ENCODE measurements around the gene GINS2. TPM values are rescaled to one million over a fixed set of nuclear protein-coding genes. Genes with fewer than 3 reads are reported as not detected.

GINS2 gene
- total and polyA plus RNA-seq, 2 of the 4 experiments (the other 2 are of a cell fraction) = 12.0 to 13.4 TPM

- Histone ChIP-seq H3K9ac (ENCODE audit: low read depth, low read length) (no peak overlapping the region), H3K18ac (ENCODE audit: low read depth, low read length) (no peak overlapping the region), H3K9me3 (ENCODE audit: control insufficient read depth, insufficient read depth, low read length) (peaks cover 9% of the 10 kb centered on the region), H3K14ac (replicated peaks; ENCODE audit: low read depth, low read length) (no peak overlapping the region), H3K56ac (ENCODE audit: extremely low read depth, insufficient read depth, low read length) (no peak overlapping the region), H3K23ac (ENCODE audit: low read depth, low read length) (no peak overlapping the region), H2AFZ (replicated peaks; ENCODE audit: low read length, poor library complexity) (no peak overlapping the region), H4K5ac (ENCODE audit: low read depth, low read length) (no peak overlapping the region), H3K27me3 (ENCODE audit: control insufficient read depth, insufficient read depth, low read length) (no peaks in the 10 kb centered on the region; the same call in 1 of the 2 replicates), H2BK15ac (ENCODE audit: low read depth, low read length) (no peak overlapping the region), H3K4me2 (ENCODE audit: low read depth, low read length) (no peak overlapping the region), H3K36me3 (ENCODE audit: control insufficient read depth, insufficient read depth, low read length) (peaks cover 3% of the 10 kb centered on the region), H4K91ac (ENCODE audit: insufficient read depth, low read depth, low read length) (no peak overlapping the region), H2BK20ac (ENCODE audit: low read depth, low read length) (no peak overlapping the region), H3K9me1 (ENCODE audit: insufficient read depth, low read length) (no peaks in the 10 kb centered on the region), H3K79me1 (ENCODE audit: low read depth in 1 of 2, low read length in 2 of 2) (no peaks in the 10 kb centered on the region; a peak in 1 of 4 replicates), H3K4ac (ENCODE audit: low read depth, low read length) (no peak overlapping the region), H4K20me1 (ENCODE audit: insufficient read depth, low read length) (no peaks in the 10 kb centered on the region; the same call in none of the 2 replicates), H2BK5ac (ENCODE audit: low read depth, low read length, poor library complexity, severe bottlenecking) (no peak overlapping the region), H3K4me1 (ENCODE audit: control insufficient read depth, insufficient read depth, low read length) (peaks cover 3% of the 10 kb centered on the region; the same call in 1 of the 2 replicates), H3K27ac (ENCODE audit: insufficient read depth, low read length) (no peak overlapping the region), H3K4me3 (ENCODE audit: insufficient read depth, low read depth, low read length) (no peak overlapping the region), H4K8ac (ENCODE audit: low read depth in 2 of 2, low read length in 2 of 2) (no peak overlapping the region), H2BK120ac (ENCODE audit: low read depth, low read length) (no peak overlapping the region), H2AK5ac (ENCODE audit: low read depth, low read length) (no peak overlapping the region), H2AK9ac (replicated peaks; ENCODE audit: low read depth, low read length, poor library complexity) (peak overlapping the region; percentile 28)
- intact Hi-C loops (cut with micrococcal nuclease) = loop anchor here (10.0 kb wide), 1 partner anchor 437 kb away; no protein-coding TSS in a partner anchor
- no CpG with 5 or more reads among the region's 6 CpGs for WGBS, 2 experiments (ENCODE audit: extremely low coverage in 2 of 2, insufficient read length in 1 of 2)
- no TSS peak for BruUV-seq (replicated peaks)
- TF ChIP-seq, protein P1, sequence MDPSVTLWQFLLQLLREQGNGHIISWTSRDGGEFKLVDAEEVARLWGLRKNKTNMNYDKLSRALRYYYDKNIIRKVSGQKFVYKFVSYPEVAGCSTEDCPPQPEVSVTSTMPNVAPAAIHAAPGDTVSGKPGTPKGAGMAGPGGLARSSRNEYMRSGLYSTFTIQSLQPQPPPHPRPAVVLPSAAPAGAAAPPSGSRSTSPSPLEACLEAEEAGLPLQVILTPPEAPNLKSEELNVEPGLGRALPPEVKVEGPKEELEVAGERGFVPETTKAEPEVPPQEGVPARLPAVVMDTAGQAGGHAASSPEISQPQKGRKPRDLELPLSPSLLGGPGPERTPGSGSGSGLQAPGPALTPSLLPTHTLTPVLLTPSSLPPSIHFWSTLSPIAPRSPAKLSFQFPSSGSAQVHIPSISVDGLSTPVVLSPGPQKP (IDR thresholded peaks at IDR 0.05; ENCODE audit: borderline replicate concordance, low read depth, low read length) = no peak
- TF ChIP-seq NFE2L2 (IDR thresholded peaks at IDR 0.05; ENCODE audit: low read depth, low read length) (no peak), RFX5 (IDR thresholded peaks at IDR 0.05; ENCODE audit: low read depth, low read length) (no peak), CHD1 (IDR thresholded peaks at IDR 0.05; ENCODE audit: low read depth, low read length) (no peak), MAZ (IDR thresholded peaks at IDR 0.05; ENCODE audit: borderline replicate concordance, low read depth, low read length) (no peak), SMC3 (IDR thresholded peaks at IDR 0.05; ENCODE audit: low read depth, low read length) (no peak), RAD21 (IDR thresholded peaks at IDR 0.05; ENCODE audit: low read length) (no peak), BHLHE40 (IDR thresholded peaks at IDR 0.05; ENCODE audit: low read depth, low read length) (no peak), CEBPB (IDR thresholded peaks at IDR 0.05; ENCODE audit: low read depth, low read length) (no peak), CTCF (conservative IDR thresholded peaks at IDR 0.05; ENCODE audit: low read depth, low read length) (no peak), RCOR1 (IDR thresholded peaks at IDR 0.05; ENCODE audit: insufficient replicate concordance, low read length) (no peak), MAFK (IDR thresholded peaks at IDR 0.05; ENCODE audit: low read depth, low read length) (no peak), POLR2A (IDR thresholded peaks at IDR 0.05; ENCODE audit: low read depth, low read length) (no peak), MXI1 (IDR thresholded peaks at IDR 0.05; ENCODE audit: borderline replicate concordance, low read depth, low read length) (no peak), FOS (IDR thresholded peaks at IDR 0.05; ENCODE audit: low read depth, low read length) (no peak)
- TF ChIP-seq, protein P2, sequence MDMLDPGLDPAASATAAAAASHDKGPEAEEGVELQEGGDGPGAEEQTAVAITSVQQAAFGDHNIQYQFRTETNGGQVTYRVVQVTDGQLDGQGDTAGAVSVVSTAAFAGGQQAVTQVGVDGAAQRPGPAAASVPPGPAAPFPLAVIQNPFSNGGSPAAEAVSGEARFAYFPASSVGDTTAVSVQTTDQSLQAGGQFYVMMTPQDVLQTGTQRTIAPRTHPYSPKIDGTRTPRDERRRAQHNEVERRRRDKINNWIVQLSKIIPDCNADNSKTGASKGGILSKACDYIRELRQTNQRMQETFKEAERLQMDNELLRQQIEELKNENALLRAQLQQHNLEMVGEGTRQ (IDR thresholded peaks at IDR 0.05; ENCODE audit: low read depth, low read length) = no peak
- CTCF ChIA-PET = no interaction called here
- dilution Hi-C loops (cut with HindIII; ENCODE audit: low sequenced_read_pairs, unreplicated experiment) = no loop called here
- in situ Hi-C loops (cut with MboI; ENCODE audit: low sequenced_read_pairs) = no loop called here
- POLR2A ChIA-PET (ENCODE audit: unreplicated experiment) = no interaction called here
- DNase-seq (no peak), ATAC-seq (ENCODE audit: low read depth) (no peak)
Measured at GRCh38 chr16:85711982-85712587, 23.3 kb upstream of the GINS2 start.
